ENCODE measurements around the gene MEOX1.

MEOX1 gene

GRCh38 chr17:43613917-43614316 is 47.8 kb downstream of the MEOX1 start:
- TF ChIP-seq, protein P1, sequence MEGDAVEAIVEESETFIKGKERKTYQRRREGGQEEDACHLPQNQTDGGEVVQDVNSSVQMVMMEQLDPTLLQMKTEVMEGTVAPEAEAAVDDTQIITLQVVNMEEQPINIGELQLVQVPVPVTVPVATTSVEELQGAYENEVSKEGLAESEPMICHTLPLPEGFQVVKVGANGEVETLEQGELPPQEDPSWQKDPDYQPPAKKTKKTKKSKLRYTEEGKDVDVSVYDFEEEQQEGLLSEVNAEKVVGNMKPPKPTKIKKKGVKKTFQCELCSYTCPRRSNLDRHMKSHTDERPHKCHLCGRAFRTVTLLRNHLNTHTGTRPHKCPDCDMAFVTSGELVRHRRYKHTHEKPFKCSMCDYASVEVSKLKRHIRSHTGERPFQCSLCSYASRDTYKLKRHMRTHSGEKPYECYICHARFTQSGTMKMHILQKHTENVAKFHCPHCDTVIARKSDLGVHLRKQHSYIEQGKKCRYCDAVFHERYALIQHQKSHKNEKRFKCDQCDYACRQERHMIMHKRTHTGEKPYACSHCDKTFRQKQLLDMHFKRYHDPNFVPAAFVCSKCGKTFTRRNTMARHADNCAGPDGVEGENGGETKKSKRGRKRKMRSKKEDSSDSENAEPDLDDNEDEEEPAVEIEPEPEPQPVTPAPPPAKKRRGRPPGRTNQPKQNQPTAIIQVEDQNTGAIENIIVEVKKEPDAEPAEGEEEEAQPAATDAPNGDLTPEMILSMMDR (IDR thresholded peaks at IDR 0.05; ENCODE audit: low read length): no peak
- TF ChIP-seq EZH2 (optimal IDR thresholded peaks at IDR 0.05; ENCODE audit: low read depth, low read length) (no peak), EZH2phosphoT487 (IDR thresholded peaks at IDR 0.05; ENCODE audit: low read length) (no peak)
- Histone ChIP-seq H3K4me1 (ENCODE audit: low read length) (no peaks in the 10 kb centered on the region), H4K20me1 (ENCODE audit: insufficient read depth, low read length) (no peaks in the 10 kb centered on the region), H3K36me3 (replicated peaks; ENCODE audit: insufficient read depth, low read length) (no peaks in the 10 kb centered on the region), H3F3A (ENCODE audit: insufficient read depth, low read length) (no peaks in the 10 kb centered on the region), H2AFZ (ENCODE audit: low read length) (no peak overlapping the region), H3K4me3 (ENCODE audit: low read length) (no peak overlapping the region), H3K9me3 (replicated peaks; ENCODE audit: insufficient read depth, low read length) (0 out of 2 replicates have a peak, but pooled peaks cover 4% of the 10 kb centered on the region), H3K27me3 (replicated peaks; ENCODE audit: insufficient read depth, low read length) (peaks cover 83% of the 10 kb centered on the region), H3K9ac (ENCODE audit: low read length) (no peak overlapping the region), H3K4me2 (ENCODE audit: low read depth, low read length) (no peak overlapping the region), H3K27ac (ENCODE audit: low read length) (no peak overlapping the region), H3K9me2 (replicated peaks; ENCODE audit: insufficient read depth, low read length) (no peaks in the 10 kb centered on the region), H3K79me2 (ENCODE audit: low read length) (no peaks in the 10 kb centered on the region)
- DNase-seq: no peak

DNA sequence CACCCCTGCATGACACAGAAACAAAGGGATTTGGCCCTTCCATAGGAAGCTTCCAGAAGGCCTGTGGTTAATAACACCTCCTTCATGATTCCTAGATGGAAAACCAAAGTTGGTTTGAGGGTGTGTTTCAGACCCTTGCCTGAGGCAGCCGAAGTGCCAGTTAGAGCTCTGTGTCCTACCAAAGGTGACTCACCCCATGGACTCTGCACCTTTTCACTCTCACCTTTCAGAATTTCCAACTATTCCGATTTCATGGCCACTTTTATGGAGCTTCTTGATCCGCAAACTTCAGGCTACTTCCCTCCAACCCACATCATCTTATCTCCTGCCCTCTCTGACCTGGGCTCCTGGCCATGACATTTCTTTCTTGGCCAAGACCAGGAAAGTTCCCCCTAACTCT is 49.2 kb downstream of the MEOX1 start:
- H3K4me2 ChIP-seq (ENCODE audit: low read depth, low read length): no peak overlapping the region
- no peaks in the 10 kb centered on the region for H3F3A ChIP-seq (ENCODE audit: insufficient read depth, low read length)
- no peaks in the 10 kb centered on the region for H3K9me2 ChIP-seq (replicated peaks; ENCODE audit: insufficient read depth, low read length)
- no peak for DNase-seq
- H3K36me3 ChIP-seq (replicated peaks; ENCODE audit: insufficient read depth, low read length): no peaks in the 10 kb centered on the region
- H3K27me3 ChIP-seq (replicated peaks; ENCODE audit: insufficient read depth, low read length): peaks cover 78% of the 10 kb centered on the region
- no peaks in the 10 kb centered on the region for H4K20me1 ChIP-seq (ENCODE audit: insufficient read depth, low read length)
- H3K9ac ChIP-seq (ENCODE audit: low read length): no peak overlapping the region
- H3K4me3 ChIP-seq (ENCODE audit: low read length): no peak overlapping the region
- H3K9me3 ChIP-seq (replicated peaks; ENCODE audit: insufficient read depth, low read length): 0 out of 2 replicates have a peak, but pooled peaks cover 4% of the 10 kb centered on the region
- no peak overlapping the region for H3K27ac ChIP-seq (ENCODE audit: low read length)
- H3K79me2 ChIP-seq (ENCODE audit: low read length): no peaks in the 10 kb centered on the region
- H2AFZ ChIP-seq (ENCODE audit: low read length): no peak overlapping the region
- H3K4me1 ChIP-seq (ENCODE audit: low read length): no peaks in the 10 kb centered on the region
- TF ChIP-seq EZH2phosphoT487 (IDR thresholded peaks at IDR 0.05; ENCODE audit: low read length) (no peak), EZH2 (optimal IDR thresholded peaks at IDR 0.05; ENCODE audit: low read depth, low read length) (no peak)
- TF ChIP-seq, protein P1 (IDR thresholded peaks at IDR 0.05; ENCODE audit: low read length): no peak

- peaks cover 66% of the 10 kb centered on the region for H3K27me3 ChIP-seq (replicated peaks; ENCODE audit: insufficient read depth, low read length)
- H3K27ac ChIP-seq (ENCODE audit: low read length): no peak overlapping the region
- H3K79me2 ChIP-seq (ENCODE audit: low read length): no peaks in the 10 kb centered on the region
- H3F3A ChIP-seq (ENCODE audit: insufficient read depth, low read length): no peaks in the 10 kb centered on the region
- no peaks in the 10 kb centered on the region for H3K4me1 ChIP-seq (ENCODE audit: low read length)
- no peak overlapping the region for H3K4me3 ChIP-seq (ENCODE audit: low read length)
- H2AFZ ChIP-seq (ENCODE audit: low read length): no peak overlapping the region
- no peaks in the 10 kb centered on the region for H4K20me1 ChIP-seq (ENCODE audit: insufficient read depth, low read length)
- H3K4me2 ChIP-seq (ENCODE audit: low read depth, low read length): no peak overlapping the region
- TF ChIP-seq EZH2 (optimal IDR thresholded peaks at IDR 0.05; ENCODE audit: low read depth, low read length) (no peak), EZH2phosphoT487 (IDR thresholded peaks at IDR 0.05; ENCODE audit: low read length) (no peak)
- TF ChIP-seq, protein P1 (IDR thresholded peaks at IDR 0.05; ENCODE audit: low read length): no peak
- no peaks in the 10 kb centered on the region for H3K9me2 ChIP-seq (replicated peaks; ENCODE audit: insufficient read depth, low read length)
- no peaks in the 10 kb centered on the region for H3K36me3 ChIP-seq (replicated peaks; ENCODE audit: insufficient read depth, low read length)
- H3K9me3 ChIP-seq (replicated peaks; ENCODE audit: insufficient read depth, low read length): 0 out of 2 replicates have a peak, but pooled peaks cover 4% of the 10 kb centered on the region
- DNase-seq: no peak
- no peak overlapping the region for H3K9ac ChIP-seq (ENCODE audit: low read length)
Observed at GRCh38 chr17:43611230-43611969, 50.3 kb downstream of the MEOX1 start.
